SH-SY5Y (cell line): Measurements from ENCODE around the gene PGBD4.

ENCODE experiments used
- GATA2 ChIP-seq: IDR thresholded peaks from 2 replicates; pipeline ENCODE4 v1.6.1; 2011; ENCODE audit warnings: mild to moderate bottlenecking, low read depth, low read length
- GATA3 ChIP-seq: IDR thresholded peaks from 2 replicates; pipeline ENCODE4 v1.6.1; 2011; ENCODE audit warnings: low read depth, mild to moderate bottlenecking, low read length, moderate library complexity

The PGBD4 gene

DNA sequence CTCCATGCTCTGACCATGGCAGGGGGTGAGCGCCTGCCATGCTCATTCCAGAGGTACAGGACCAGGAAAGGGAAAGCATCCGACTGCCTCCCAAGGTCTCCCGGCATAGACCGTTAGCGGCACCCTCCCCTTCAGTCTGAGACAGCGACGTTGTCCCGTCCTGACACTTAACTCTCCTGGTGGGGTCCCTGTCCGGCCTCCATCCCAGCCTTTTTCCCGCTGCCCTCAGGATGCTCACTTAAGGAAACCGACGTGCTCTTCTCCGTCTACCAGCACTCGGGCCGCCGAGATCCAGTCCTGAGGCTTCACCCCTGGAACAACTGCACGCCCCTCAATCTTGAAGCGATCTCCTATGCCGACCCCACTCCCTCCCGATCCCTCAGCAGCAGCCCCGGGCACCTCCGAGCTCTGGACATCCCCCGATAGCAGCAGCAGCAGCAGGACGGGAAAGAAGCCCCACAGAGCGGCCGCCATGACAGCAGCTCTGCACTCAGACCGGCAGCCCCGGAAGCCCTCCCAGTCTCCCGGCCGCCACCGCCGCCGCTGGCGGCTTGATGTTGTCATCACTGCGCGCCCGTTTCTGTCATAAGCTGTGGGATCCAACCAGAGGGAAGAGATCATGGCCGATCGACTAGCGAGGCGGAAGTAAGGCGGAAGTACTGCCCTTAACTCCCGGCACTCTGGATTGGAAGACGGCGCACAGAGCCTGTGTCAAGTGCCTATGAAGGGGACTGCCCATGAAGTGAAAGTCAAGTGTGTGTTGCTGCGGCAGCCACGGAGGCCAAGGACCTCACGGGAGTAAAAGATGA is at the start of gene PGBD4, which contains the start of gene EMC7:
Gene PGBD4 (plus strand): TSS at position 718 of the 809 bp plus-strand sequence. CDS start 449 bp downstream, outside the sequence.
Gene EMC7 (minus strand): TSS at position 497 of the 809 bp plus-strand sequence. CDS start 23 bp downstream, at position 474.
- no peak for TF ChIP-seq GATA2
- TF ChIP-seq GATA3: no peak

DNA sequence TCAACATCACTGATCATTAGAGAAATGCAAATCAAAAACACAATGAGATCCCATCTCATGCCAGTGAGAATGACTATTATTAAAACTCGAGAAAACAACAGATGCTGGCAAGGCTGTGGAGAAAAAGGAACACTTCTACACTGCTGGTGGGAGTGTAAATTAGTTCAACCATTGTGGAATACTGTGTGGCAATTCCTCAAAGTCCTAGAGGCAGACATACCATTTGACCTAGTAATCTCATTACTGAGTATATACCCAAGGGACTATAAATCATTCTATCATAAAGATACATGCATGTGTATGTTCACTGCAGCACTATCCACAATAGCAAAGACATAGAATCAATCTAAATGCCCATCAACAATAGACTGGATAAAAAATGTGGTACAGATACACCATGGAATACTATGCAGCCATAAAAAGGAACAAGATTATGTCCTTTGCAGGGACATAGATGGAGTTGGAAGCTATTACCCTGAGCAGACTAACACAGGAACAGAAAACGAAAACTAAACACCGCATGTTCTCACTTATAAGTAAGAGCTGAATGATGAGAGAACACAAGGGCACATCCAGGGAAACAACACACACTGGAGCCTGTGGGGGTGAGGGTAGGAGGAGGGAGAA is 47.7 kb upstream of the PGBD4 start:
- no peak for TF ChIP-seq GATA3
- TF ChIP-seq GATA2: no peak

DNA sequence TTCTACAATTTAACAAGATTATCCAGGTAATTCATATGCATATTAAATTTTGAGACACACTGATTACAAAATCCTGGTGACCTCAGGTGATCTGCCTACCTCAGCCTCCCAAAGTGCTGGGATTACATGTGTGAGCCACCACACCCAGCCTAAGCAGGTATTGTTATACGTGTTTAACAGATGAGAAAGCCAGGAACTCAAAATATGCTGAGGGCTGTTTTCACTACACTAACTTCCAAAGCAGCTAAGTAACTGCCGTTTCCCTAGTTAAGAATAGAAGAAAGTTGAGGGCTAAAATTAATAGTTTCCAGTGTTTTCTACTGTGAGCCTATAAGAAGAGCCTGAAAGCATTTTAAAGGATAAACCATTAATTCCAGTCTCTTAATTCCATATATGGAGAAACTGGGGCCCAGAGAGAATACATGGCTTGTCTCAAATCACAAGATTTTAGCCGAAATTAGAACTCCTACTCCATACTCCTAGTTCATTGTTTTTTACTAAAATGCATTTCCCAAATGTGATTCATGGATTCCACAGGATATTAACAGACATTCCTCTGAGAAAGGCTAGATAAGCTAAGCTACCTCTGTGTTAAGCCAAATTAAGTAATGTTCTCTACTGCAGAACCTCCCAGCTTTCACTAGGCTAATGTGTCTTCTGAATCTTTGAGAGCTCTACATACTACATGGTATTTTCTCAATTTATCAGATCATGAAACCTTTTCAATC is 45.9 kb upstream of the PGBD4 start:
- TF ChIP-seq GATA3 (no peak), GATA2 (no peak)

- no peak for TF ChIP-seq GATA3
- TF ChIP-seq GATA2: no peak
Observed at GRCh38 chr15:34056911-34057310, 45.0 kb upstream of the PGBD4 start.

- no peak for TF ChIP-seq GATA3
- TF ChIP-seq GATA2: no peak
Observed at GRCh38 chr15:34059476-34059875, 42.4 kb upstream of the PGBD4 start.

- TF ChIP-seq GATA3: no peak
- TF ChIP-seq GATA2: no peak
Observed at GRCh38 chr15:34059946-34060345, 41.9 kb upstream of the PGBD4 start.

- no peak for TF ChIP-seq GATA2
- no peak for TF ChIP-seq GATA3
Observed at GRCh38 chr15:34064438-34064837, 37.4 kb upstream of the PGBD4 start.

GRCh38 chr15:34065261-34065660 is 36.6 kb upstream of the PGBD4 start:
- TF ChIP-seq GATA3: no peak
- TF ChIP-seq GATA2: no peak

DNA sequence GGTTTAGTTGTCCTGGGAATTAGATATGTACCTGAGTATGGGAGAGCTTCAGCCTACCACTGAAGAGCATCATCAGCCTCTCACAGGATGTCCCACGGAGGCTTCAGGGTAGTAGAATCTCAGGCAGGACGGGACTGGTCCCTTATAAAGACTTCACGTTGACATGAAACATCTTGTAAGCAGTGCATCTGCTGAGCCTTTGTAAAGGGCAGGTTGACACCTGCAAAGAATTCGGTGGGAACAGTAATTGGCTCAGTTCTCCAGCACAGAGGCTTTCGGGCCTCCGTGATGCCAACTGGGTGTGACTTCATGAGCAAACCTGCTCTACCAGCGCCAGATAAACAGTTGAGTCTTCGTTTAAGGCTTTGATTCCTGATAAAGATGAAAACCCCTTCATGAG is 35.9 kb upstream of the PGBD4 start:
- TF ChIP-seq GATA3 (no peak), GATA2 (no peak)

- TF ChIP-seq GATA2 (no peak), GATA3 (no peak)
Observed at GRCh38 chr15:34070003-34070402, 31.9 kb upstream of the PGBD4 start.

- TF ChIP-seq GATA3 (no peak), GATA2 (no peak)
Observed at GRCh38 chr15:34076785-34077184, 25.1 kb upstream of the PGBD4 start.

- TF ChIP-seq GATA3 (no peak), GATA2 (no peak)
Observed at GRCh38 chr15:34078900-34079299, 23.0 kb upstream of the PGBD4 start.

- TF ChIP-seq GATA3: no peak
- TF ChIP-seq GATA2: no peak
Observed at GRCh38 chr15:34079904-34080303, 22.0 kb upstream of the PGBD4 start.

- TF ChIP-seq GATA2 (no peak), GATA3 (no peak)
Observed at GRCh38 chr15:34084086-34084485, 17.8 kb upstream of the PGBD4 start.
